ENCODE data around the gene C15orf61. TPM values are rescaled to one million over a fixed set of nuclear protein-coding genes. Genes with fewer than 3 reads are reported as not detected.

C15orf61 gene
- polyA plus RNA-seq, 2 donors, result 0.92 to 1.8 TPM

GRCh38 chr15:67575039-67575502 is 54.1 kb downstream of the C15orf61 start:
- Histone ChIP-seq H3K36me3 (ENCODE audit: control insufficient read depth in 2 of 2, insufficient read depth in 2 of 2, low read length in 1 of 2) (no peaks in the 10 kb centered on the region), H3K4me3 (ENCODE audit: low read depth in 1 of 2, low read length in 2 of 2) (no peak overlapping the region), H3K27me3 (ENCODE audit: control insufficient read depth in 1 of 2, insufficient read depth in 2 of 2, low read length in 2 of 2) (no peaks in the 10 kb centered on the region), H3K27ac (ENCODE audit: low read depth in 2 of 2, low read length in 1 of 2) (no peak overlapping the region), H3K4me1 (ENCODE audit: control insufficient read depth in 2 of 2, insufficient read depth in 2 of 2, low read length in 1 of 2) (peaks cover 0 to 3% of the 10 kb centered on the region in 2 donors), H3K9me3 (ENCODE audit: control insufficient read depth in 2 of 2, insufficient read depth in 1 of 2, low read depth in 1 of 2, low read length in 1 of 2) (no peaks in the 10 kb centered on the region)
- WGBS, 2 donors, result 91 to 92% methylated on average over 4 of the region's 4 CpGs

GRCh38 chr15:67578020-67578600 is 57.2 kb downstream of the C15orf61 start:
- Histone ChIP-seq H3K27ac (ENCODE audit: low read depth in 2 of 2, low read length in 1 of 2) (no peak overlapping the region), H3K9me3 (ENCODE audit: control insufficient read depth in 2 of 2, insufficient read depth in 1 of 2, low read depth in 1 of 2, low read length in 1 of 2) (no peaks in the 10 kb centered on the region), H3K27me3 (ENCODE audit: control insufficient read depth in 1 of 2, insufficient read depth in 2 of 2, low read length in 2 of 2) (no peaks in the 10 kb centered on the region), H3K36me3 (ENCODE audit: control insufficient read depth in 2 of 2, insufficient read depth in 2 of 2, low read length in 1 of 2) (no peaks in the 10 kb centered on the region), H3K4me3 (ENCODE audit: low read depth in 1 of 2, low read length in 2 of 2) (no peak overlapping the region), H3K4me1 (ENCODE audit: control insufficient read depth in 2 of 2, insufficient read depth in 2 of 2, low read length in 1 of 2) (peaks cover 0 to 3% of the 10 kb centered on the region in 2 donors)
- 94 to 96% methylated on average over 4 of the region's 4 CpGs for WGBS, 2 donors

GRCh38 chr15:67579164-67579563 is 58.2 kb downstream of the C15orf61 start:
- WGBS, 2 donors, result 93 to 98% methylated on average over 5 of the region's 5 CpGs
- Histone ChIP-seq H3K4me1 (ENCODE audit: control insufficient read depth in 2 of 2, insufficient read depth in 2 of 2, low read length in 1 of 2) (peaks cover 0 to 3% of the 10 kb centered on the region in 2 donors), H3K27me3 (ENCODE audit: control insufficient read depth in 1 of 2, insufficient read depth in 2 of 2, low read length in 2 of 2) (no peaks in the 10 kb centered on the region), H3K27ac (ENCODE audit: low read depth in 2 of 2, low read length in 1 of 2) (no peak overlapping the region), H3K4me3 (ENCODE audit: low read depth in 1 of 2, low read length in 2 of 2) (no peak overlapping the region), H3K36me3 (ENCODE audit: control insufficient read depth in 2 of 2, insufficient read depth in 2 of 2, low read length in 1 of 2) (no peaks in the 10 kb centered on the region), H3K9me3 (ENCODE audit: control insufficient read depth in 2 of 2, insufficient read depth in 1 of 2, low read depth in 1 of 2, low read length in 1 of 2) (no peaks in the 10 kb centered on the region)

Other genes with a start within 250 kb of the C15orf61 start
- gene MAP2K5, start 21.6 kb downstream of the C15orf61 start, polyA plus RNA-seq, result 1 to 10 TPM; 3.2 to 5.0 TPM

All from esophagus (tissue), 2 donors.